GM12874 (cell line): ENCODE results near the gene SPPL2A.

Experiments used
- TF ChIP-seq, protein P1 (sequence below): IDR thresholded peaks from 2 replicates; pipeline ENCODE4 v1.5.1; 2011; ENCODE audit warnings: low read depth, mild to moderate bottlenecking, control low read depth, low read length, moderate library complexity; ENCODE audit not compliant: insufficient read depth

SPPL2A gene

DNA sequence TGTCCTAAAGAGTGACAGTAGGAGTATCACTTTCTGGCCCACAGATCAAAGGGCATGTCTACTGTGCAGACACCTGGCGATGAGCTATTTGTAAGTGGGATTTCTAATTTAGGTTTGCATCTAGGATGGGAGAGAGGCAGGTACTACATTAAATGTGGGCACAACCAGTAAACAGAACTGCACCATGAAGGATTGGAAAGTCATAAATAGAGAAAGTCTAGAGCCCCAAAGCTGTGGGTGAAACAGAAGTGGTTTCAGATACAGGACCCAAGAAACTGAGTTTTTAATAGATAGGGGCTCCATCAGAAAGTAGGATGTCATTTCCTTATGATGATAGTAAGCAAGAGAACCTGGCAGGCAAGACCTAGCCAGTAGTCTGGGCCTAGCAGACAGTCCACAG is 35.2 kb upstream of the SPPL2A start:
- TF ChIP-seq, protein P1, sequence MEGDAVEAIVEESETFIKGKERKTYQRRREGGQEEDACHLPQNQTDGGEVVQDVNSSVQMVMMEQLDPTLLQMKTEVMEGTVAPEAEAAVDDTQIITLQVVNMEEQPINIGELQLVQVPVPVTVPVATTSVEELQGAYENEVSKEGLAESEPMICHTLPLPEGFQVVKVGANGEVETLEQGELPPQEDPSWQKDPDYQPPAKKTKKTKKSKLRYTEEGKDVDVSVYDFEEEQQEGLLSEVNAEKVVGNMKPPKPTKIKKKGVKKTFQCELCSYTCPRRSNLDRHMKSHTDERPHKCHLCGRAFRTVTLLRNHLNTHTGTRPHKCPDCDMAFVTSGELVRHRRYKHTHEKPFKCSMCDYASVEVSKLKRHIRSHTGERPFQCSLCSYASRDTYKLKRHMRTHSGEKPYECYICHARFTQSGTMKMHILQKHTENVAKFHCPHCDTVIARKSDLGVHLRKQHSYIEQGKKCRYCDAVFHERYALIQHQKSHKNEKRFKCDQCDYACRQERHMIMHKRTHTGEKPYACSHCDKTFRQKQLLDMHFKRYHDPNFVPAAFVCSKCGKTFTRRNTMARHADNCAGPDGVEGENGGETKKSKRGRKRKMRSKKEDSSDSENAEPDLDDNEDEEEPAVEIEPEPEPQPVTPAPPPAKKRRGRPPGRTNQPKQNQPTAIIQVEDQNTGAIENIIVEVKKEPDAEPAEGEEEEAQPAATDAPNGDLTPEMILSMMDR, result no peak

DNA sequence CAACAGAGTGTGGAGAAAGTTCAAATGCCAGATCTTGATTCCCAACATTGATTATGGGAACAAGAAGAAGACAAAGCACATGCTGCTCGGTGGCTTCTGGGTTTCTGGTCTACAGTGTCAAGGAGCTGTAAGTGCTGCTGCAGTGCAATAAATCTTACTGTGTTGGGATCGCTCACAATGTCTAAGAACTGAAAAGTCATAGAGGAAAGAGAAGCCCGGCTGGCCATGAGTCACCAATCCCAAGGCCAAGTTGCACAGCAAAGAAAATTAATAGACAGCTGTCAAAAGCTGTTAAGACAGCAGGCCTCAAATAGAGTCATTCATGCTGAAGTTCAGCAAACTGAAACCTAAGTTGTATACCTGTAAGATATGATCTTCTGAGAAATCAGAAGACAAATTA is 33.2 kb upstream of the SPPL2A start:
- TF ChIP-seq, protein P1, result no peak

DNA sequence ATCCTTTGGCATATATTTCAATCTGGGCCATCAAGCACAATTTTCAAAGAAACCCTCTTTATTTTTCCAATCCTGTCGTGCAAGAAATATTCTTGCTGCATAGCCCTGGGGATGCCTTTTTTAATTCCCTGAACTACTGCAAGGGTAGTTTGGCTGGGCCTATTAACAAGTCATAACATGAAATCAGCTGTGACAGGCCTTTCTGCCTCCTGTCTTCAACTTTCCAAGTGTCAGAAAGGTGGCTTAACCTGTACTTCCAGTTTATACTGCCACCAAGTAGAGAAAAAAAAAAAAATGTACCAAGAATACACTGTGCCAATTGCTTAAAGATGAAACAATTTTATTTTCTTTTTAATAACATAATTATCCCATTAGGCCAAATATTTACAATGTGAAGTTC is 32.4 kb upstream of the SPPL2A start:
- TF ChIP-seq, protein P1, result no peak

DNA sequence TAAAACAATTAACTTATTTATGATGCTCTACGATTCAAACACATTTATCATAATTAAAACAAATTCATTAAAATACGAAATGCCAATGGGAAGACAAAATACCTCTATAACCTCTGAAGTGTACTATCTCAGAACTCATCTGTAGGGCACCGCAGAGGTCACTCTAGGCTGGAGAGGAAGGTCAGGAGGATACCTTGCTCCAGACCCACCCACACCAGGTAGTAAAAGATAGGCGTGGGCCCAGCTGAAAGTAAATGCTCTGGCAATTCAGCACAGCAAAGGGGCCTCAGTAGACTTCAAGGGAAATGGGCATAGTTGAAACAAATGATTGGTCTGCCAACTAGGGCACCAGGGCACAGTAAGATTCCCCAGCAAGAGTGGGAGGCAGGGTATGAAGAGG is 26.0 kb upstream of the SPPL2A start:
- TF ChIP-seq, protein P1, result no peak

DNA sequence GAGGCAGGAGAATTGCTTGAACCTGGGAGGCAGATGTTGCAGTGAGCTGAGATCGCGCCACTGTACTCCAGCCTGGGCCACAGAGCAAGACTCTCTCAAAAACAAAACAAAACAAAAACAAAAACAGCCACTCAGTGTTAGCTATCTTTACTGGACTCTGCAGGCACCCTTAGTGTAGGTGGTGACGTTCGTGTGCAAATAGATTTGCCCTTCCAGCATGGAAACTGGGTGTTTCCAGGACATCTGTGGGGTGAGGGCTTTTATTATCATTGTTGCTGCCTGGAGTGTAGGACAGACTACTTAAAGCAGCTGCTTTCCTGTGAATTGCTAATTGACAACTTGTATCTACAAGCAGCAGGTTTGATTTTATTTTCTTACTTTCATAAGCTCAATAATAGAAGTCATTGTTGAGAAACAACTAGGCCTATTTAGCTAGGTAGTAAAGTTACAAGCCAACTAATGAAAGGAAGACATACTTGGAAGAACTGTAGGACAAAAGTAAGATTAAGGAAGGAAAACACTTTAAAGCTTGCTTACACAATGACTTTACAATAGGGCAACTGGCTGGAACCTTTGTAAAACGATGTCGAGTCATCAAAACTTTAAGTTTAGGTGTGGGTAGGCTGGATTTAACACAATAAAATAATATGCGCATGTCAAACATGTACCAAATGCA is 25.4 kb upstream of the SPPL2A start:
- TF ChIP-seq, protein P1, result no peak

DNA sequence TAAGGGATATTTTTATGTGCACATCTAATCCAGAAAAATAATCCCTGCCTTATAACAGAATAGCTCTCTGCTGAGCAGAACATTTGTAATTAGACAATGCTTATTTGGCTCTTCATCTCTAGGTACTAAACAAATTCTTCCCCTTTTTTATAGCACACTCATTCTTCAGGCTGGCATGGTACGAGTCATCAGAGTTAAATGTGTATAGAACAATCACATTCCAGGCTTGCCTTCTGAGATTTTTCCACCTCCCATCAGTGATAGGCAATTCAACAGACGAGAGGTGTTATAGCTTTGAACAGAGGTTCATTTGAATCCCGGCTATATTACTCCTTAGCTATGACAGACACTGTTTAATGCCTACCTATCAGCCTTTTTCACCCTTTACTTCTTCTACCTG is 21.4 kb upstream of the SPPL2A start:
- TF ChIP-seq, protein P1, result no peak

DNA sequence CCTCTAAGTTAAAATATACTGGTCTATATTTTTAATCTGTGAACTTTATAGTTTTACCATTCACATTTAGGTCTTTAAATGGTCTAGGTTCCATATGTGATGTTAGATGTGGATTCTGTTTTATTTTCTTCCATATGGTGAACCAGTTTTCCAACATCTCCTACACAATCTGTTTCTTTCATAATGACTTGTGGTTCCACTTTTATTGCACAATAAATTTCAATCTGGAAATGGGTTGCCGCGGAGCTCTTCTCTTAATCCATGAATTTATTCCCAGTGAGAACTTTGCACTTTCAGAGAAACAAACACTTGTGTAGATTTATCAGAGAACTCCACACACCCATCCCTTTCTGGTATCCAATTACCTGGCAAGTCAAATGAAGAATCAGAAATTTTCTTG is 20.9 kb upstream of the SPPL2A start:
- TF ChIP-seq, protein P1, result no peak
